ENCODE measurements around the gene DALRD3. TPM values are rescaled to one million over a fixed set of nuclear protein-coding genes. Genes with fewer than 3 reads are reported as not detected.

The DALRD3 gene, protein sequence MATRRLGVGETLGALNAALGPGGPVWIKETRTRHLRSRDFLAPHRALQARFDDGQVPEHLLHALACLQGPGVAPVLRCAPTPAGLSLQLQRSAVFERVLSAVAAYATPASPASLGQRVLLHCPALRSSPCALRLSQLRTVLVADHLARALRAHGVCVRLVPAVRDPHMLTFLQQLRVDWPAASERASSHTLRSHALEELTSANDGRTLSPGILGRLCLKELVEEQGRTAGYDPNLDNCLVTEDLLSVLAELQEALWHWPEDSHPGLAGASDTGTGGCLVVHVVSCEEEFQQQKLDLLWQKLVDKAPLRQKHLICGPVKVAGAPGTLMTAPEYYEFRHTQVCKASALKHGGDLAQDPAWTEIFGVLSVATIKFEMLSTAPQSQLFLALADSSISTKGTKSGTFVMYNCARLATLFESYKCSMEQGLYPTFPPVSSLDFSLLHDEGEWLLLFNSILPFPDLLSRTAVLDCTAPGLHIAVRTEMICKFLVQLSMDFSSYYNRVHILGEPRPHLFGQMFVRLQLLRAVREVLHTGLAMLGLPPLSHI
- 44.8 and 53.4 TPM in 2 replicates for total RNA-seq (2014; rRNA removed; shearing (Covaris generic); ENCODE audit: low replicate concordance)

- peak within 1 kb of the TSS; percentile 43; the same call in 1 of the 2 replicates for H2AFZ ChIP-seq (ENCODE audit: low read length)
- no peaks in the 10 kb centered on the region for H3K9me2 ChIP-seq (replicated peaks; ENCODE audit: insufficient read depth, low read length)
- peaks cover 8% of the 10 kb centered on the region; the same call in 1 of the 2 replicates for H4K20me1 ChIP-seq (ENCODE audit: insufficient read depth, low read depth, low read length)
- DNase-seq, result peak; percentile 94
- peak within 1 kb of the TSS; percentile 82 for H3K4me3 ChIP-seq (ENCODE audit: low read length)
- H3K27me3 ChIP-seq (ENCODE audit: low read length), result no peaks in the 10 kb centered on the region
- H3K79me2 ChIP-seq (ENCODE audit: low read length), result peaks cover 28% of the 10 kb centered on the region
- no peaks in the 10 kb centered on the region for H3K9me3 ChIP-seq (ENCODE audit: low read length)
- peaks cover 8% of the 10 kb centered on the region; the same call in 1 of the 2 replicates for H3K36me3 ChIP-seq (ENCODE audit: insufficient read depth, low read length)
- H3K9ac ChIP-seq (ENCODE audit: low read length), result peak within 1 kb of the TSS; percentile 96
- peaks cover 48% of the 10 kb centered on the region for H3K4me1 ChIP-seq (ENCODE audit: low read length)
- peak within 1 kb of the TSS; percentile 97 for H3K4me2 ChIP-seq (ENCODE audit: low read depth, low read length, poor library complexity, severe bottlenecking)
- peak within 1 kb of the TSS; percentile 93 for H3K27ac ChIP-seq (ENCODE audit: low read length)
Measured at GRCh38 chr3:49017971-49018706, at the start of gene DALRD3. Gene DALRD3, minus strand, starts transcription at chr3:49018580. Its CDS starts 16 bp downstream, at chr3:49018564.

DNA sequence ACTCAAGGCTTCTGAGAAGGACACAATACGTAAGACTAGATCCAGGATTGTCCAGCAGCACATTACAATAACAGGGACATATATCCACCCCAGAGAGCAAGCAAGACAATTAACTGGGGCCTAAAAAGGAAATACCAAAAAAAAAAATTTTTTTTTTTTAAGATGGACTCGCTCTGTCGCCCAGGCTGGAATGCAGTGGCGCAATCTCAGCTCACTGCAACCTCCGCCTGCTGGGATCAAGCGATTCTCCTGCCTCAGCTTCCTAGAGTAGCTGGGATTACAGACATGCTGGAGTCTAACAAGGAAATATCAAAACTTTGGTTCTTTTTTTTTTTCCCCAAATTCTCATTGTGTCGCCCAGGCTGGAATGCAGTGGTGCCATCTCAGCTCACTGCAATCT is 39.6 kb upstream of the DALRD3 start:
- Histone ChIP-seq H4K20me1 (ENCODE audit: insufficient read depth, low read depth, low read length) (no peaks in the 10 kb centered on the region), H3K9me3 (ENCODE audit: low read length) (no peaks in the 10 kb centered on the region), H3K9me2 (replicated peaks; ENCODE audit: insufficient read depth, low read length) (no peaks in the 10 kb centered on the region), H3K9ac (ENCODE audit: low read length) (no peak overlapping the region), H3K4me2 (ENCODE audit: low read depth, low read length, poor library complexity, severe bottlenecking) (no peak overlapping the region), H3K4me1 (ENCODE audit: low read length) (no peaks in the 10 kb centered on the region), H3K4me3 (ENCODE audit: low read length) (no peak overlapping the region), H3K36me3 (ENCODE audit: insufficient read depth, low read length) (peaks cover 24% of the 10 kb centered on the region), H2AFZ (ENCODE audit: low read length) (no peak overlapping the region), H3K27me3 (ENCODE audit: low read length) (no peaks in the 10 kb centered on the region), H3K27ac (ENCODE audit: low read length) (no peak overlapping the region), H3K79me2 (ENCODE audit: low read length) (peaks cover 22% of the 10 kb centered on the region)
- no peak for DNase-seq

GRCh38 chr3:49057268-49057667 is 38.9 kb upstream of the DALRD3 start:
- H3K27ac ChIP-seq (ENCODE audit: low read length), result no peak overlapping the region
- no peak overlapping the region for H3K9ac ChIP-seq (ENCODE audit: low read length)
- H3K9me2 ChIP-seq (replicated peaks; ENCODE audit: insufficient read depth, low read length), result no peaks in the 10 kb centered on the region
- no peaks in the 10 kb centered on the region for H3K4me1 ChIP-seq (ENCODE audit: low read length)
- DNase-seq, result no peak
- H4K20me1 ChIP-seq (ENCODE audit: insufficient read depth, low read depth, low read length), result no peaks in the 10 kb centered on the region
- H3K9me3 ChIP-seq (ENCODE audit: low read length), result no peaks in the 10 kb centered on the region
- no peak overlapping the region for H2AFZ ChIP-seq (ENCODE audit: low read length)
- H3K79me2 ChIP-seq (ENCODE audit: low read length), result peaks cover 20% of the 10 kb centered on the region
- H3K4me3 ChIP-seq (ENCODE audit: low read length), result no peak overlapping the region
- no peak overlapping the region for H3K4me2 ChIP-seq (ENCODE audit: low read depth, low read length, poor library complexity, severe bottlenecking)
- peaks cover 23% of the 10 kb centered on the region for H3K36me3 ChIP-seq (ENCODE audit: insufficient read depth, low read length)
- no peaks in the 10 kb centered on the region for H3K27me3 ChIP-seq (ENCODE audit: low read length)

DNA sequence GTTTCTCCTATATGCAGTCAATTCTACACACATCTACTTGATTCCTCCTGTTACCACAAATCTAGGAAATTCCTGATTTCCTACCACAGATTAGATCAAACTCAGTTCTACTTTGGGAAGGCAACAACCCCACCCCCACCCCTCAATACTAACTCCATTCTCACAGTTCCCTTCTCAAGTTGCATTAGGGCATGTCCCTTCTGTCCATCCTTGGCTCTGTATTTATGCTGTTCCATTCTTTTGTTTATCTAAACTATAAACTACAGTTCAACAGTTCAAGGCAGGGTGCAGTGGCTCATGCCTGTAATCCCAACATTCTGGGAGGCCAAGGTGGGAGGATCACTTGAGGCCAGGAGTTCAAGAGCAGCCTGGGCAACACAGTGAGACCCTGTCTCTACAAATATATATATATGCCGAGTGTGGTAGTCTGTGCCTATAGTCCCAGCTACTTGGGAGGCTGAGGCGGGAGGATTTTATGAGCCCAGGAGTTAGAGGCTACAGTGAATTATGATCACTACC is 36.0 kb upstream of the DALRD3 start:
- H3K9ac ChIP-seq (ENCODE audit: low read length), result no peak overlapping the region
- H2AFZ ChIP-seq (ENCODE audit: low read length), result no peak overlapping the region
- H4K20me1 ChIP-seq (ENCODE audit: insufficient read depth, low read depth, low read length), result no peaks in the 10 kb centered on the region
- H3K9me3 ChIP-seq (ENCODE audit: low read length), result no peaks in the 10 kb centered on the region
- H3K9me2 ChIP-seq (replicated peaks; ENCODE audit: insufficient read depth, low read length), result no peaks in the 10 kb centered on the region
- peaks cover 18% of the 10 kb centered on the region; the same call in 1 of the 2 replicates for H3K79me2 ChIP-seq (ENCODE audit: low read length)
- DNase-seq, result no peak
- H3K36me3 ChIP-seq (ENCODE audit: insufficient read depth, low read length), result peaks cover 19% of the 10 kb centered on the region
- no peak overlapping the region for H3K27ac ChIP-seq (ENCODE audit: low read length)
- H3K4me1 ChIP-seq (ENCODE audit: low read length), result no peaks in the 10 kb centered on the region
- H3K27me3 ChIP-seq (ENCODE audit: low read length), result no peaks in the 10 kb centered on the region
- H3K4me3 ChIP-seq (ENCODE audit: low read length), result no peak overlapping the region
- H3K4me2 ChIP-seq (ENCODE audit: low read depth, low read length, poor library complexity, severe bottlenecking), result no peak overlapping the region

DNA sequence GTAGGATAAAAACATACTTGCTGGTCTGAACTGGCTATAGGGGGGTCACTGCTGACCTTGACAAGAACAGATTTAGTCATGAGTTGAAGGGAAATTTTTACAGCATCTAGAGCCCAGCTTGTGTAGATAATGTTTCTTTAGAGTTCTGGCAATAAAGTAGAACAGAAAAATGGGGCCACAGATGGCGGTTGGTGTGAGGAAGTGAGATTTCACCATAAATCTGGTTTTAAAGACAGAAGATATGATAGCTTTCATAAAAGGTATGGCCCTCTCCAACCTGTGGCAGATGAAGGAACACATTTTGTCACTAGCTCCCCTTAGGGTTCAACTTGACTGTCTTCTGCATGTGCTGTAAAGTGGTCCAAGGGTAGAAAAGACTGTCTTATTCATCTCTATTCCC is 35.2 kb upstream of the DALRD3 start:
- Histone ChIP-seq H3K36me3 (ENCODE audit: insufficient read depth, low read length) (peaks cover 19% of the 10 kb centered on the region), H3K4me2 (ENCODE audit: low read depth, low read length, poor library complexity, severe bottlenecking) (no peak overlapping the region), H3K9me3 (ENCODE audit: low read length) (no peaks in the 10 kb centered on the region), H3K9me2 (replicated peaks; ENCODE audit: insufficient read depth, low read length) (no peaks in the 10 kb centered on the region), H3K27ac (ENCODE audit: low read length) (no peak overlapping the region), H2AFZ (ENCODE audit: low read length) (no peak overlapping the region), H3K9ac (ENCODE audit: low read length) (no peak overlapping the region), H3K4me3 (ENCODE audit: low read length) (no peak overlapping the region), H3K27me3 (ENCODE audit: low read length) (no peaks in the 10 kb centered on the region), H3K79me2 (ENCODE audit: low read length) (peaks cover 21% of the 10 kb centered on the region; the same call in 1 of the 2 replicates), H4K20me1 (ENCODE audit: insufficient read depth, low read depth, low read length) (no peaks in the 10 kb centered on the region), H3K4me1 (ENCODE audit: low read length) (no peaks in the 10 kb centered on the region)
- no peak for DNase-seq

DNA sequence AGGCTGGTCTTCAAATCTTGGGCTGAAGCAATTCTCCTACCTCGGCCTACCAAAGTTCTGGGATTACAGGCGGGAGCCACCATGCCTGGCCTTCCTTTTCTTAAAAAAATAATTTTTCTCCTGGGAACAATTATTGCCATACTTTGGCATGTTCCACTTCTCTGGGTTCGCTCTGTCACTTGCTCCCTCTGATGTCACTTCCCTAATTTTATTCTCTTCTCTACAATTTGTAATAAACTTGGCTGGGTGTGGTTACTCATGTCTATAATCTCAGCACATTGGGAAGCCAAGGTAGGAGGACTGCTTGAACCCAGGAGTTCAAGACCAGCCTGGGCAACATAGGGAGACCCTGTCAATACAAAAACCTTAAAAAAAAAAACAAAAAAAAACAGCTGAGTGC is 16.9 kb upstream of the DALRD3 start:
- no peak for DNase-seq
- no peak overlapping the region for H2AFZ ChIP-seq (ENCODE audit: low read length)
- peaks cover 26% of the 10 kb centered on the region; the same call in 1 of the 2 replicates for H3K36me3 ChIP-seq (ENCODE audit: insufficient read depth, low read length)

DNA sequence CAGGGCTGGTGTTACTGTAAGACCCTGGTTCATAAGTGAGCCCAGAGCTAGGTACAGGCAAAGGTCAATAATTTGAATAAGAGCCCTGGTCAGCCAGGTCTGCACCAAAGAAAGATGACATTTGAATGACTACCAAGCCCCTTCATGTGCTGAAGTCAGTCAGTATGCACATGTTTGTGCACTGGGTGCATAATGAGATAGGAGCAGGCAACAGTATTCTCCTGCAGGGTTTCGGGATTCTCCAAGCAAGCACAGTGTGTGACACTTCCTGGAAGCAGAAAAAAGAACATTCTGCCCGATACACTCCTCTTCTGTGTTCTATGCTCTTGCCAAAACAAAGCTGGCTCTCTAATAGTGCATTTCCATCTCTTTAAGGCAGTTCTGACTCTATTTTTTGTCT is 16.3 kb upstream of the DALRD3 start:
- Histone ChIP-seq H3K27me3 (ENCODE audit: low read length) (no peaks in the 10 kb centered on the region), H3K36me3 (ENCODE audit: insufficient read depth, low read length) (peaks cover 26% of the 10 kb centered on the region; the same call in 1 of the 2 replicates), H3K4me3 (ENCODE audit: low read length) (no peak overlapping the region), H3K4me1 (ENCODE audit: low read length) (peaks cover 2% of the 10 kb centered on the region), H3K9ac (ENCODE audit: low read length) (no peak overlapping the region), H3K9me2 (replicated peaks; ENCODE audit: insufficient read depth, low read length) (no peaks in the 10 kb centered on the region), H3K4me2 (ENCODE audit: low read depth, low read length, poor library complexity, severe bottlenecking) (no peak overlapping the region), H3K27ac (ENCODE audit: low read length) (no peak overlapping the region), H2AFZ (ENCODE audit: low read length) (no peak overlapping the region), H3K79me2 (ENCODE audit: low read length) (0 out of 2 replicates have a peak, but pooled peaks cover 3% of the 10 kb centered on the region), H4K20me1 (ENCODE audit: insufficient read depth, low read depth, low read length) (no peaks in the 10 kb centered on the region), H3K9me3 (ENCODE audit: low read length) (no peaks in the 10 kb centered on the region)
- DNase-seq, result no peak

More for the DNA sequence above, 16.9 kb upstream of the DALRD3 start:
- no peak overlapping the region for H3K9ac ChIP-seq (ENCODE audit: low read length)
- no peaks in the 10 kb centered on the region for H3K9me2 ChIP-seq (replicated peaks; ENCODE audit: insufficient read depth, low read length)
- no peak overlapping the region for H3K4me2 ChIP-seq (ENCODE audit: low read depth, low read length, poor library complexity, severe bottlenecking)
- H3K79me2 ChIP-seq (ENCODE audit: low read length), result 0 out of 2 replicates have a peak, but pooled peaks cover 3% of the 10 kb centered on the region
- H3K4me3 ChIP-seq (ENCODE audit: low read length), result no peak overlapping the region
- H3K27me3 ChIP-seq (ENCODE audit: low read length), result no peaks in the 10 kb centered on the region
- no peaks in the 10 kb centered on the region for H4K20me1 ChIP-seq (ENCODE audit: insufficient read depth, low read depth, low read length)
- no peak overlapping the region for H3K27ac ChIP-seq (ENCODE audit: low read length)
- H3K4me1 ChIP-seq (ENCODE audit: low read length), result no peaks in the 10 kb centered on the region
- H3K9me3 ChIP-seq (ENCODE audit: low read length), result no peaks in the 10 kb centered on the region
